Measurements from ENCODE around the gene TMEM263. TPM values are rescaled to one million over a fixed set of nuclear protein-coding genes. Genes with fewer than 3 reads are reported as not detected.

The TMEM263 gene
- total and polyA plus RNA-seq, 2 of the 8 experiments (the other 6 are each of a cell fraction or from before 2014, with no cell fraction given) = 2.9 to 12.3 TPM

- Histone ChIP-seq H2BK120ac (replicated peaks; ENCODE audit: low read depth, low read length) (no peak overlapping the region), H3K23me2 (ENCODE audit: low read depth, low read length) (no peaks in the 10 kb centered on the region), H2BK12ac (ENCODE audit: low read depth, low read length) (no peak overlapping the region), H3K14ac (ENCODE audit: insufficient read length) (no peak overlapping the region), H4K5ac (ENCODE audit: insufficient read length, low read depth, low read length) (no peak overlapping the region), H4K20me1 (replicated peaks in 1 of 2; ENCODE audit: control insufficient read depth in 1 of 2, insufficient read depth in 2 of 2, low read length in 2 of 2) (no peaks in the 10 kb centered on the region), H3K79me1 (ENCODE audit: low read depth, low read length) (no peaks in the 10 kb centered on the region), H3K4me3 (ENCODE audit: extremely low read depth in 1 of 4, insufficient read depth in 2 of 4, low read depth in 3 of 4, low read length in 4 of 4) (no peak overlapping the region), H3K27ac (ENCODE audit: low read depth, low read length) (no peak overlapping the region), H3K9ac (replicated peaks in 1 of 4; ENCODE audit: extremely low read depth in 1 of 4, low read depth in 3 of 4, low read length in 3 of 4) (no peak overlapping the region), H2AK5ac (ENCODE audit: low read depth, low read length) (no peak overlapping the region), H3K79me2 (ENCODE audit: control insufficient read depth in 1 of 2, insufficient read depth in 2 of 2, low read length in 2 of 2) (no peaks in the 10 kb centered on the region), H3K4me1 (replicated peaks in 1 of 4; ENCODE audit: control insufficient read depth in 3 of 4, insufficient read depth in 4 of 4, low read length in 3 of 4) (peaks cover 0 to under 1% (median under 1%) of the 10 kb centered on the region in 4 experiments; a peak in 2 of 7 replicates), H3K4me2 (ENCODE audit: insufficient read depth in 1 of 2, low read depth in 2 of 2, low read length in 2 of 2) (no peak overlapping the region), H4K91ac (replicated peaks; ENCODE audit: insufficient read length, low read length) (no peak overlapping the region), H2BK20ac (ENCODE audit: low read length) (no peak overlapping the region), H3K23ac (ENCODE audit: insufficient read length) (no peak overlapping the region), H2BK15ac (ENCODE audit: low read length) (no peak overlapping the region), H3K56ac (replicated peaks; ENCODE audit: insufficient read length, low read depth, low read length) (no peak overlapping the region), H2AFZ (ENCODE audit: low read length) (no peak overlapping the region), H3K4ac (replicated peaks; ENCODE audit: insufficient read length, low read depth, low read length) (no peak overlapping the region), H4K8ac (ENCODE audit: extremely low read depth, insufficient read depth, low read length) (no peak overlapping the region), H3K36me3 (ENCODE audit: control insufficient read depth in 2 of 4, insufficient read depth in 4 of 4, low read length in 3 of 4) (peaks cover 0 to 4% (median 0%) of the 10 kb centered on the region in 4 experiments; a peak in 2 of 8 replicates), H3K18ac (ENCODE audit: extremely low read depth, low read length) (no peak overlapping the region), H3K9me3 (ENCODE audit: insufficient read depth in 2 of 2, low read depth in 1 of 2, low read length in 1 of 2) (no peaks in the 10 kb centered on the region), H3K27me3 (replicated peaks in 1 of 4; ENCODE audit: control insufficient read depth in 3 of 4, extremely low read depth in 1 of 4, insufficient read depth in 3 of 4, low read length in 3 of 4) (no peaks in the 10 kb centered on the region; a peak in 1 of 7 replicates), H2BK5ac (ENCODE audit: low read depth, low read length) (no peak overlapping the region)
- TF ChIP-seq RXRA (IDR thresholded peaks at IDR 0.05; ENCODE audit: insufficient read depth, low read depth, low read length) = no peak
- TF ChIP-seq SAP30 (IDR thresholded peaks at IDR 0.05; ENCODE audit: insufficient read depth, insufficient replicate concordance, low read length) = no peak
- TF ChIP-seq MAFK (IDR thresholded peaks at IDR 0.05; ENCODE audit: low read depth, low read length) = no peak
- FAIRE-seq (no peak), DNase-seq (ENCODE audit: low read depth in 1 of 2, low spot score in 2 of 2) (no peak)
- WGBS, 2 experiments (ENCODE audit: extremely low coverage in 1 of 2, insufficient coverage in 1 of 2, insufficient read length in 1 of 2, insufficient replicate concordance in 2 of 2, low coverage in 1 of 2, low lambda C conversion rate in 2 of 2, missing lambda C conversion rate in 1 of 2) = 92% methylated on average over 7 of the region's 7 CpGs; no CpG with 5 or more reads in 1 of the 2 experiments
- POLR2A ChIA-PET (ENCODE audit: partially characterized antibody) = no interaction called here
- CTCF ChIA-PET (ENCODE audit: partially characterized antibody) = interaction anchor here (1.3 kb wide), 1 partner anchor 124 kb away, joined by 3 read pairs; no protein-coding TSS in a partner anchor
Measured at GRCh38 chr12:106980944-106981343, 25.2 kb downstream of the TMEM263 start.

All from H1 (cell line).